Neural progenitor cell (in vitro differentiated cells): Measurements from ENCODE around the gene GREM1. TPM values are rescaled to one million over a fixed set of nuclear protein-coding genes. Genes with fewer than 3 reads are reported as not detected.

Source experiments
- DNase-seq: peaks from one replicate; pipeline ENCODE4 v3.0.0-alpha.2; 2016; ENCODE audit warnings: low spot score
- H2AFZ ChIP-seq: fragments of 200-600 bp; sonication (generic); replicated peaks from 2 replicates; pipeline ENCODE4 v1.6.1; 2016; ENCODE audit warnings: antibody characterized with exemption
- H3F3A ChIP-seq: fragments of 200-600 bp; sonication (generic); 2 replicates; pipeline ENCODE4 v1.6.1; 2016; ENCODE audit warnings: antibody characterized with exemption, low read depth
- H3K27ac ChIP-seq: fragments of 200-600 bp; sonication (generic); 2 replicates; pipeline ENCODE4 v1.5.1; 2016; ENCODE audit warnings: mild to moderate bottlenecking
- H3K27me3 ChIP-seq: fragments of 200-600 bp; sonication (generic); 2 replicates; pipeline ENCODE4 v1.6.1; 2016; ENCODE audit warnings: mild to moderate bottlenecking, moderate library complexity
- H3K36me3 ChIP-seq: fragments of 200-600 bp; sonication (generic); 2 replicates; pipeline ENCODE4 v1.5.1; 2016
- H3K4me1 ChIP-seq: fragments of 200-600 bp; sonication (generic); 2 replicates; pipeline ENCODE4 v1.6.1; 2016; ENCODE audit warnings: mixed run types
- H3K4me2 ChIP-seq: fragments of 200-600 bp; sonication (generic); 2 replicates; pipeline ENCODE4 v1.6.1; 2016
- H3K4me3 ChIP-seq: fragments of 200-600 bp; sonication (generic); 2 replicates; pipeline ENCODE4 v1.5.1; 2016
- H3K79me2 ChIP-seq: fragments of 200-600 bp; sonication (generic); 2 replicates; pipeline ENCODE4 v1.6.1; 2016; ENCODE audit warnings: low read depth
- H3K9ac ChIP-seq: fragments of 200-600 bp; sonication (generic); 2 replicates; pipeline ENCODE4 v1.6.1; 2016
- H3K9me3 ChIP-seq: fragments of 200-600 bp; sonication (generic); 2 replicates; pipeline ENCODE4 v1.5.1; 2016; ENCODE audit warnings: low read depth
- H4K20me1 ChIP-seq: fragments of 200-600 bp; sonication (generic); 2 replicates; pipeline ENCODE4 v1.6.1; 2016; ENCODE audit warnings: low read depth
- H3K27ac Mint-ChIP-seq: 3 replicates; pipeline ENCODE4 v1.8.0; 2021; ENCODE audit warnings: mixed read lengths
- H3K27me3 Mint-ChIP-seq: 2 replicates; pipeline ENCODE4 v1.8.0; 2022; ENCODE audit warnings: low read depth, mild to moderate bottlenecking, inconsistent platforms, moderate library complexity, mixed read lengths; ENCODE audit not compliant: insufficient read depth
- H3K36me3 Mint-ChIP-seq: 3 replicates; pipeline ENCODE4 v1.8.0; 2021; ENCODE audit warnings: mixed read lengths
- H3K4me1 Mint-ChIP-seq: 3 replicates; pipeline ENCODE4 v1.8.0; 2021; ENCODE audit warnings: mixed read lengths
- H3K4me3 Mint-ChIP-seq: 3 replicates; pipeline ENCODE4 v1.8.0; 2021; ENCODE audit warnings: mild to moderate bottlenecking, moderate library complexity, mixed read lengths
- H3K9me3 Mint-ChIP-seq: 3 replicates; pipeline ENCODE4 v1.8.0; 2020; ENCODE audit warnings: mixed read lengths
- CTCF ChIP-seq: fragments of 200-600 bp; sonication (generic); IDR thresholded peaks from 2 replicates; pipeline ENCODE4 v1.5.1; 2017; ENCODE audit warnings: antibody characterized with exemption, mild to moderate bottlenecking
- EZH2 ChIP-seq: fragments of 200-600 bp; sonication (generic); IDR thresholded peaks from 2 replicates; pipeline ENCODE4 v1.6.1; 2017; ENCODE audit warnings: antibody characterized with exemption, mild to moderate bottlenecking, moderate library complexity
- EZH2phosphoT487 ChIP-seq: fragments of 200-600 bp; sonication (generic); IDR thresholded peaks from 2 replicates; pipeline ENCODE4 v1.6.1; 2017; ENCODE audit warnings: antibody characterized with exemption
- total RNA-seq: library from RNA; depleted of rRNA; stranded (reverse); fragments of >200 nt; gene quantifications from 2 replicates; pipeline ENCODE4 v1.2.3, GENCODE V29; 2015; ENCODE audit warnings: low replicate concordance

Gene GREM1
- total RNA-seq, 1 donor from 2014 or later, result 4.4 TPM

GRCh38 chr15:32698773-32699390 is 18.9 kb upstream of the GREM1 start:
- no peak for DNase-seq
- TF ChIP-seq CTCF, result no peak
- no peak for TF ChIP-seq EZH2
- no peak for TF ChIP-seq EZH2phosphoT487
- no peak overlapping the region for H3K4me3 ChIP-seq
- H3K36me3 Mint-ChIP-seq, result peaks cover 3% of the 10 kb centered on the region
- H3K27me3 Mint-ChIP-seq, result peaks cover 3% of the 10 kb centered on the region
- no peaks in the 10 kb centered on the region for H3K79me2 ChIP-seq
- peaks cover 18% of the 10 kb centered on the region for H3F3A ChIP-seq
- H3K4me1 Mint-ChIP-seq, result peaks cover 3% of the 10 kb centered on the region
- no peaks in the 10 kb centered on the region for H4K20me1 ChIP-seq
- H3K9me3 ChIP-seq, result no peaks in the 10 kb centered on the region
- H3K27ac ChIP-seq, result no peak overlapping the region
- H3K27me3 ChIP-seq, result no peaks in the 10 kb centered on the region
- H3K4me2 ChIP-seq, result no peak overlapping the region
- H3K27ac Mint-ChIP-seq, result no peak overlapping the region
- H3K4me1 ChIP-seq, result no peaks in the 10 kb centered on the region
- peaks cover 6% of the 10 kb centered on the region for H3K9me3 Mint-ChIP-seq
- H3K9ac ChIP-seq, result no peak overlapping the region
- no peak overlapping the region for H2AFZ ChIP-seq
- no peaks in the 10 kb centered on the region for H3K36me3 ChIP-seq
- no peak overlapping the region for H3K4me3 Mint-ChIP-seq

GRCh38 chr15:32700501-32701150 is 17.2 kb upstream of the GREM1 start:
- peaks cover 6% of the 10 kb centered on the region for H3K4me1 ChIP-seq
- H3K79me2 ChIP-seq, result no peaks in the 10 kb centered on the region
- TF ChIP-seq CTCF (no peak), EZH2 (no peak), EZH2phosphoT487 (no peak)
- Mint-ChIP-seq H3K9me3 (peaks cover 6% of the 10 kb centered on the region), H3K27ac (no peak overlapping the region), H3K27me3 (no peaks in the 10 kb centered on the region), H3K4me3 (no peak overlapping the region), H3K4me1 (peaks cover 3% of the 10 kb centered on the region), H3K36me3 (peaks cover 3% of the 10 kb centered on the region)
- no peaks in the 10 kb centered on the region for H3K36me3 ChIP-seq
- no peak for DNase-seq
- H4K20me1 ChIP-seq, result no peaks in the 10 kb centered on the region
- no peaks in the 10 kb centered on the region for H3K9me3 ChIP-seq
- no peak overlapping the region for H2AFZ ChIP-seq
- H3K9ac ChIP-seq, result no peak overlapping the region
- H3K27me3 ChIP-seq, result no peaks in the 10 kb centered on the region
- H3K4me3 ChIP-seq, result no peak overlapping the region
- peaks cover 18% of the 10 kb centered on the region for H3F3A ChIP-seq
- no peak overlapping the region for H3K27ac ChIP-seq
- no peak overlapping the region for H3K4me2 ChIP-seq

GRCh38 chr15:32701863-32702262 is 15.9 kb upstream of the GREM1 start:
- H3K27me3 ChIP-seq, result no peaks in the 10 kb centered on the region
- H3F3A ChIP-seq, result peaks cover 18% of the 10 kb centered on the region
- H3K79me2 ChIP-seq, result no peaks in the 10 kb centered on the region
- H3K4me2 ChIP-seq, result no peak overlapping the region
- TF ChIP-seq CTCF (no peak), EZH2phosphoT487 (no peak), EZH2 (no peak)
- no peaks in the 10 kb centered on the region for H3K27me3 Mint-ChIP-seq
- H3K9ac ChIP-seq, result no peak overlapping the region
- peaks cover 6% of the 10 kb centered on the region for H3K9me3 Mint-ChIP-seq
- no peaks in the 10 kb centered on the region for H3K9me3 ChIP-seq
- no peak overlapping the region for H3K4me3 Mint-ChIP-seq
- no peak overlapping the region for H2AFZ ChIP-seq
- H3K36me3 Mint-ChIP-seq, result peaks cover 3% of the 10 kb centered on the region
- no peak for DNase-seq
- no peak overlapping the region for H3K27ac Mint-ChIP-seq
- peaks cover 6% of the 10 kb centered on the region for H3K4me1 ChIP-seq
- no peak overlapping the region for H3K4me3 ChIP-seq
- peaks cover 3% of the 10 kb centered on the region for H3K4me1 Mint-ChIP-seq
- H3K27ac ChIP-seq, result no peak overlapping the region
- H4K20me1 ChIP-seq, result no peaks in the 10 kb centered on the region
- H3K36me3 ChIP-seq, result no peaks in the 10 kb centered on the region
